Kidney tubule cell (primary cell): ENCODE data around the gene SH2D6.
A peak's percentile ranks its signal among the peaks of the same experiment; 100 is the strongest.

Source experiments
- DNase-seq: peaks from one replicate; pipeline ENCODE4 v3.0.0-alpha.2; 2018; ENCODE audit warnings: low spot score

The SH2D6 gene

GRCh38 chr2:85440729-85441128 lies 22.2 kb downstream of the SH2D6 start:
- DNase-seq, result no peak

GRCh38 chr2:85441864-85442263 lies 23.4 kb downstream of the SH2D6 start:
- no peak for DNase-seq

GRCh38 chr2:85444629-85445172 lies 26.2 kb downstream of the SH2D6 start:
- no peak for DNase-seq

- peak; percentile 48 for DNase-seq
These were observed 27.1 kb downstream of the SH2D6 start for GRCh38 chr2:85445316-85446295.

- DNase-seq, result no peak
These were observed 28.0 kb downstream of the SH2D6 start for GRCh38 chr2:85446296-85447221.

- DNase-seq, result no peak
These were observed 28.7 kb downstream of the SH2D6 start for GRCh38 chr2:85447222-85447585.

GRCh38 chr2:85448461-85449213 lies 30.1 kb downstream of the SH2D6 start:
- no peak for DNase-seq

- DNase-seq, result no peak
These were observed 30.7 kb downstream of the SH2D6 start for GRCh38 chr2:85449214-85449588.

GRCh38 chr2:85452237-85452636 lies 33.7 kb downstream of the SH2D6 start:
- no peak for DNase-seq

GRCh38 chr2:85453571-85453970 lies 35.1 kb downstream of the SH2D6 start:
- DNase-seq, result no peak

GRCh38 chr2:85455552-85456090 lies 37.1 kb downstream of the SH2D6 start:
- DNase-seq, result no peak

- no peak for DNase-seq
These were observed 38.5 kb downstream of the SH2D6 start for GRCh38 chr2:85457043-85457442.

- peak; percentile 79 for DNase-seq
These were observed 39.4 kb downstream of the SH2D6 start for GRCh38 chr2:85457877-85458316.

- DNase-seq, result no peak
These were observed 40.4 kb downstream of the SH2D6 start for GRCh38 chr2:85458601-85459563.

GRCh38 chr2:85459771-85460170 lies 41.3 kb downstream of the SH2D6 start:
- no peak for DNase-seq

- no peak for DNase-seq
These were observed 43.8 kb downstream of the SH2D6 start for GRCh38 chr2:85462322-85462721.

GRCh38 chr2:85468096-85468703 lies 49.7 kb downstream of the SH2D6 start:
- peak; percentile 89 for DNase-seq

GRCh38 chr2:85468704-85469349 lies 50.3 kb downstream of the SH2D6 start:
- DNase-seq, result peak; percentile 91
